Measurements from ENCODE around the gene PAK5.

GRCh38 chr20:9506280-9506821 is 332.5 kb downstream of the PAK5 start:
- TF ChIP-seq ZNF280A (IDR thresholded peaks at IDR 0.05; ENCODE audit: low read depth, partially characterized antibody), result no peak
- no peak for TF ChIP-seq TEAD2 (tag; IDR thresholded peaks at IDR 0.05)
- TF ChIP-seq ATF3 (IDR thresholded peaks at IDR 0.05), result no peak
- no peak for TF ChIP-seq ATF3 (CRISPR knock-in tag; conservative IDR thresholded peaks at IDR 0.05)
- TF ChIP-seq PKNOX1 (IDR thresholded peaks at IDR 0.05), result no peak
- TF ChIP-seq CTCF (IDR thresholded peaks at IDR 0.05 in 2 of 3, conservative IDR thresholded peaks at IDR 0.05 in 1 of 3; ENCODE audit: insufficient read depth in 2 of 3, low read depth in 1 of 3, low read length in 3 of 3), result no peak
- TF ChIP-seq KDM1A (IDR thresholded peaks at IDR 0.05), result no peak
- TF ChIP-seq ZNF274 (IDR thresholded peaks at IDR 0.05; ENCODE audit: borderline replicate concordance, low read depth, low read length), result no peak
- TF ChIP-seq PTBP1 (IDR thresholded peaks at IDR 0.05; ENCODE audit: low read depth, low read length), result no peak
